Retina (tissue), 1 donor: Measurements from ENCODE around the gene MRPL49.
"Not testable (repeated sequence)": the region's sequence is repeated elsewhere in the genome, so short reads cannot be mapped to it uniquely, and the experiment has no call there.

ENCODE experiments used
- DNase-seq: peaks from one replicate; pipeline ENCODE4 v3.0.0-alpha.2; 2016

MRPL49 gene

GRCh38 chr11:65118891-65119669 lies 3.0 kb upstream of the MRPL49 start:
- DNase-seq = not testable (repeated sequence)

GRCh38 chr11:65119670-65119995 lies 2.5 kb upstream of the MRPL49 start:
- no peak for DNase-seq

- no peak for DNase-seq
Observed at GRCh38 chr11:65120831-65121230, 1.3 kb upstream of the MRPL49 start.

GRCh38 chr11:65121447-65121864 lies 665 bp upstream of the MRPL49 start:
- DNase-seq = peak; percentile 23

- DNase-seq = no peak
Observed at GRCh38 chr11:65124480-65125196, 2.5 kb downstream of the MRPL49 start.

- DNase-seq = no peak
Observed at GRCh38 chr11:65125197-65126056, 3.3 kb downstream of the MRPL49 start.

GRCh38 chr11:65126624-65127274 lies 4.6 kb downstream of the MRPL49 start:
- no peak for DNase-seq

- DNase-seq = no peak
Observed at GRCh38 chr11:65127473-65128181, 5.5 kb downstream of the MRPL49 start.

- DNase-seq = no peak
Observed at GRCh38 chr11:65128182-65129145, 6.3 kb downstream of the MRPL49 start.

GRCh38 chr11:65129649-65130441 lies 7.7 kb downstream of the MRPL49 start:
- DNase-seq = no peak

GRCh38 chr11:65130631-65131416 lies 8.7 kb downstream of the MRPL49 start:
- DNase-seq = no peak

GRCh38 chr11:65131417-65131776 lies 9.3 kb downstream of the MRPL49 start:
- no peak for DNase-seq

- DNase-seq = no peak
Observed at GRCh38 chr11:65131895-65132237, 9.7 kb downstream of the MRPL49 start.

GRCh38 chr11:65132238-65132987 lies 10.3 kb downstream of the MRPL49 start:
- DNase-seq = no peak

GRCh38 chr11:65132988-65133700 lies 11.0 kb downstream of the MRPL49 start:
- no peak for DNase-seq

GRCh38 chr11:65133724-65134123 lies 11.6 kb downstream of the MRPL49 start:
- DNase-seq = no peak

GRCh38 chr11:65134240-65134951 lies 12.3 kb downstream of the MRPL49 start, which contains the start of gene SYVN1:
TSS of gene SYVN1 (minus strand) at chr11:65134519. CDS start at chr11:65133601, 918 bp downstream.
- DNase-seq = peak; percentile 99
